Cardiac muscle cell (in vitro differentiated cells and primary cell): ENCODE measurements around the gene RADIL. TPM values are rescaled to one million over a fixed set of nuclear protein-coding genes. Genes with fewer than 3 reads are reported as not detected.

Source experiments
- DNase-seq, 2 donors: peaks; one replicate each; pipeline versions ENCODE4 v3.0.0 to v3.0.0-alpha.2; 2010 to 2017; ENCODE audit warnings: low read depth in 1 of 2, low spot score in 1 of 2
- H3K27ac ChIP-seq: fragments of 200-600 bp; sonication (generic); 2 replicates; pipeline ENCODE4 v1.5.1; 2016
- H3K27me3 ChIP-seq: fragments of 200-600 bp; sonication (generic); 2 replicates; pipeline ENCODE4 v1.6.0; 2016; ENCODE audit warnings: control low read depth
- H3K36me3 ChIP-seq: fragments of 200-600 bp; sonication (generic); 2 replicates; pipeline ENCODE4 v1.5.1; 2016; ENCODE audit warnings: control low read depth
- H3K4me1 ChIP-seq: fragments of 200-600 bp; sonication (generic); 2 replicates; pipeline ENCODE4 v1.8.1; 2017; ENCODE audit warnings: low read depth, mild to moderate bottlenecking, mixed run types
- H3K4me3 ChIP-seq: fragments of 200-600 bp; sonication (generic); 2 replicates; pipeline ENCODE4 v1.5.1; 2016; ENCODE audit warnings: mild to moderate bottlenecking
- H3K9me3 ChIP-seq: fragments of 200-600 bp; sonication (generic); 2 replicates; pipeline ENCODE4 v1.5.1; 2017; ENCODE audit warnings: low read depth, mild to moderate bottlenecking, control low read depth
- polyA plus RNA-seq: library from polyadenylated mRNA; unstranded; fragments of >200 nt; fragmentation: Nextera tagmentation; extraction: Ambion mirVana; gene quantifications from 2 replicates; pipeline ENCODE4 v1.2.1, GENCODE V29; 2016
- total RNA-seq: library from RNA; depleted of rRNA; stranded (reverse); fragments of >200 nt; gene quantifications from 2 replicates; pipeline ENCODE4 v1.2.3, GENCODE V29; 2016
- TF ChIP-seq, protein P1 (sequence below): IDR thresholded peaks from 2 replicates; pipeline ENCODE4 v1.5.1; 2012; ENCODE audit warnings: low read depth, mild to moderate bottlenecking, low read length

Gene RADIL
- total and polyA plus RNA-seq, 2 experiments from 2014 or later, result 41.6 to 110 TPM

GRCh38 chr7:4762121-4763055, 121.1 kb downstream of the RADIL start:
- Histone ChIP-seq H3K27me3 (no peaks in the 10 kb centered on the region), H3K4me1 (no peaks in the 10 kb centered on the region), H3K36me3 (peaks cover 48% of the 10 kb centered on the region), H3K9me3 (no peaks in the 10 kb centered on the region), H3K4me3 (no peak overlapping the region), H3K27ac (no peak overlapping the region)
- TF ChIP-seq, protein P1, sequence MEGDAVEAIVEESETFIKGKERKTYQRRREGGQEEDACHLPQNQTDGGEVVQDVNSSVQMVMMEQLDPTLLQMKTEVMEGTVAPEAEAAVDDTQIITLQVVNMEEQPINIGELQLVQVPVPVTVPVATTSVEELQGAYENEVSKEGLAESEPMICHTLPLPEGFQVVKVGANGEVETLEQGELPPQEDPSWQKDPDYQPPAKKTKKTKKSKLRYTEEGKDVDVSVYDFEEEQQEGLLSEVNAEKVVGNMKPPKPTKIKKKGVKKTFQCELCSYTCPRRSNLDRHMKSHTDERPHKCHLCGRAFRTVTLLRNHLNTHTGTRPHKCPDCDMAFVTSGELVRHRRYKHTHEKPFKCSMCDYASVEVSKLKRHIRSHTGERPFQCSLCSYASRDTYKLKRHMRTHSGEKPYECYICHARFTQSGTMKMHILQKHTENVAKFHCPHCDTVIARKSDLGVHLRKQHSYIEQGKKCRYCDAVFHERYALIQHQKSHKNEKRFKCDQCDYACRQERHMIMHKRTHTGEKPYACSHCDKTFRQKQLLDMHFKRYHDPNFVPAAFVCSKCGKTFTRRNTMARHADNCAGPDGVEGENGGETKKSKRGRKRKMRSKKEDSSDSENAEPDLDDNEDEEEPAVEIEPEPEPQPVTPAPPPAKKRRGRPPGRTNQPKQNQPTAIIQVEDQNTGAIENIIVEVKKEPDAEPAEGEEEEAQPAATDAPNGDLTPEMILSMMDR, result no peak
- DNase-seq, result no peak

GRCh38 chr7:4760952-4761351, 122.6 kb downstream of the RADIL start:
- H3K4me1 ChIP-seq, result no peaks in the 10 kb centered on the region
- H3K9me3 ChIP-seq, result no peaks in the 10 kb centered on the region
- no peak overlapping the region for H3K4me3 ChIP-seq
- H3K27me3 ChIP-seq, result no peaks in the 10 kb centered on the region
- peaks cover 56% of the 10 kb centered on the region for H3K36me3 ChIP-seq
- H3K27ac ChIP-seq, result no peak overlapping the region
- no peak for DNase-seq
- TF ChIP-seq, protein P1, result no peak

GRCh38 chr7:4759211-4759610, 124.3 kb downstream of the RADIL start:
- Histone ChIP-seq H3K27me3 (no peaks in the 10 kb centered on the region), H3K9me3 (no peaks in the 10 kb centered on the region), H3K4me1 (no peaks in the 10 kb centered on the region), H3K4me3 (no peak overlapping the region), H3K36me3 (peaks cover 71% of the 10 kb centered on the region), H3K27ac (no peak overlapping the region)
- DNase-seq, result no peak
- TF ChIP-seq, protein P1, result no peak

- TF ChIP-seq, protein P1, result no peak
- no peaks in the 10 kb centered on the region for H3K4me1 ChIP-seq
- peaks cover 71% of the 10 kb centered on the region for H3K36me3 ChIP-seq
Observed at GRCh38 chr7:4758791-4759190, 124.7 kb downstream of the RADIL start.

GRCh38 chr7:4758111-4758510, 125.4 kb downstream of the RADIL start:
- Histone ChIP-seq H3K4me3 (no peak overlapping the region), H3K27me3 (no peaks in the 10 kb centered on the region), H3K36me3 (peaks cover 64% of the 10 kb centered on the region), H3K4me1 (no peaks in the 10 kb centered on the region), H3K9me3 (no peaks in the 10 kb centered on the region), H3K27ac (no peak overlapping the region)
- TF ChIP-seq, protein P1, result no peak
- DNase-seq, result no peak

More at GRCh38 chr7:4758791-4759190, 124.7 kb downstream of the RADIL start:
- DNase-seq, result no peak
- Histone ChIP-seq H3K27me3 (no peaks in the 10 kb centered on the region), H3K4me3 (no peak overlapping the region), H3K9me3 (no peaks in the 10 kb centered on the region), H3K27ac (no peak overlapping the region)
